ENCODE results near the gene PHACTR2.
"Not testable (repeated sequence)": the region's sequence is repeated elsewhere in the genome, so short reads cannot be mapped to it uniquely, and the experiment has no call there.

PHACTR2 gene

DNA sequence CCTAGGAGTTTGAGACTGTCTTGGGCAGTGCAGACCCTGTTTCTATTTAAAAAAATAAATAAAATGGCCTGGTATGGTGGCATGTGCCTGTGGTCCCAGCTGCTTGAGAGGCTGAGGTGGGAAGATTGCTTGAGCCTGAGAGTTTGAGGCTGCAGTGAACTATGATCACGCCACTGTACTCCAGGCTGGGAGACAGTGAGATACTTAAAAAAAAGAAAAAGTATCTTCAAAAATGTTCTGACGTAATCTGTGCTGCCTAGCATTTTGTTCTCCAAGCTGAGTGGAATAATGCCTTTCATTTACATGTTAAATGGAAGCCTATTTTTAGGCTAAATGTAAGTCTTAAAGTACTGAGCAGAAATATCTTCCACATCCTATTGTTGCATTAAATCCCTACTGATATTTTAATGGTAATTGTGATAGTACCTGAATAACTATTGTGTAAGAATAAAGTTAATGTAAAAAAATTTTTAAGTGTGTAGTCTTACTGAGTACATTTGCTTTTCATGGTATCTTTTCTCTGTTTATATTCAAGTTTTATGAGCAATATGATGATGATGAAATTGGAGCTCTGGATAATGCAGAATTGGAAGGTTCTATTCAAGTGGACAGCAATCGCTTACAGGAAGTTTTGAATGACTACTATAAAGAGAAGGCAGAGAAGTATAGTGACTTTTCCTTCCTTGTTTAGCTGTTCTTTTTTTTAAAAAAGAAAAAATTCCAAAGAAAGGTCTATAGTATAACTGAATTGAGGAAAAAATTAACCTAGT is 182.3 kb downstream of the PHACTR2 start:
- H3K4me1 ChIP-seq (ENCODE audit: insufficient read depth, low read length) = no peaks in the 10 kb centered on the region
- H3K27me3 ChIP-seq (ENCODE audit: control insufficient read depth in 1 of 2, insufficient read depth in 2 of 2, low read length in 2 of 2) = no peaks in the 10 kb centered on the region
- no peak overlapping the region for H3K9ac ChIP-seq (ENCODE audit: low read length)
- no peak overlapping the region for H3K4me3 ChIP-seq (ENCODE audit: low read depth in 1 of 2, low read length in 2 of 2)
- H3K9me3 ChIP-seq (ENCODE audit: low read length) = no peaks in the 10 kb centered on the region
- H3K36me3 ChIP-seq (ENCODE audit: insufficient read depth, low read length) = peaks cover 57% of the 10 kb centered on the region
- no peak overlapping the region for H3K27ac ChIP-seq (ENCODE audit: low read depth, low read length)

DNA sequence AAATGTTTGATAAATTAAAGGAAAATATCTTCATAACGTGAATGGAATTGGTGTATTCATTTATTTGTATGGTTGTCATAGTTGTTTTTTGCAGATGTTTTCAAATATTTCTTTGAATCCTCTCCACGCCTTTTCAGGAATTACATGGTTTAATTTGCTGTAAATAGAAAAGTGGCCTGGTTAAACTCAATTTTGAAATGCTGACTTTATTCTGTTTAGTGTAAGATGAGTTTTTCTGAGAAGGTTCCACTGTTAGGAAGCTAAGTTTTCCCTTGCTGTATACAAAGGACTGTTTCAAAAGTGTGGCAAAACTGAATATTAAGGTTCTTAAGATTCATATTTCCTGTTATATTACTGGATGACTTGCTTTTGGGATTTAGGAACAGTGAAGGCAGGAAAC is 186.0 kb downstream of the PHACTR2 start:
- Histone ChIP-seq H3K4me1 (ENCODE audit: insufficient read depth, low read length) (no peaks in the 10 kb centered on the region), H3K4me3 (ENCODE audit: low read depth in 1 of 2, low read length in 2 of 2) (no peak overlapping the region), H3K9ac (ENCODE audit: low read length) (no peak overlapping the region), H3K36me3 (ENCODE audit: insufficient read depth, low read length) (peaks cover 31% of the 10 kb centered on the region), H3K27me3 (ENCODE audit: control insufficient read depth in 1 of 2, insufficient read depth in 2 of 2, low read length in 2 of 2) (no peaks in the 10 kb centered on the region), H3K27ac (ENCODE audit: low read depth, low read length) (peak overlapping the region; percentile 42), H3K9me3 (ENCODE audit: low read length) (no peaks in the 10 kb centered on the region)

DNA sequence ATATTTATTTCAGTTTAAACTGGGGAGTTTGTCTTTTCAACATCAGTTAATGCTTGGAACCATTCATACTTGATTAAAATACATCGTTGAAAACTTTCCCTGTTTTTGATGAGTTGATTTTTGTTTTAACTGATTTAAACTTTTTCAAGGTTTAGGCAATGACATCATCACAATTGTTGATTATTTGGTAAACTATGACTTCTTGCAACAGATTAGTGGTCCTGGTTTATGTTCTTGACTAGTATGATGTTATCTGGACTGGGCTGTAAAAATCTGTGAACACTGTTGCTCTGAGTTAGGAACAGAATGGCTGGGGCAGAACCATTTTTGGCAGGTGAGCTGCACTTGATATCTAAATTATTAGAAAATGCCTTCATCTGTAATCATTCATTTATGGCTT is 186.5 kb downstream of the PHACTR2 start, which contains the start of gene ZC2HC1B:
Gene ZC2HC1B, plus strand, starts transcription at position 241 of the 400 bp plus-strand sequence. Its CDS starts 66 bp downstream, at position 307.
- Histone ChIP-seq H3K9ac (ENCODE audit: low read length) (no peak within 1 kb of the TSS), H3K27me3 (ENCODE audit: control insufficient read depth in 1 of 2, insufficient read depth in 2 of 2, low read length in 2 of 2) (no peaks in the 10 kb centered on the region), H3K36me3 (ENCODE audit: insufficient read depth, low read length) (peaks cover 26% of the 10 kb centered on the region), H3K4me3 (ENCODE audit: low read depth in 1 of 2, low read length in 2 of 2) (no peak within 1 kb of the TSS), H3K4me1 (ENCODE audit: insufficient read depth, low read length) (no peaks in the 10 kb centered on the region), H3K9me3 (ENCODE audit: low read length) (no peaks in the 10 kb centered on the region), H3K27ac (ENCODE audit: low read depth, low read length) (peak within 1 kb of the TSS; percentile 42)

DNA sequence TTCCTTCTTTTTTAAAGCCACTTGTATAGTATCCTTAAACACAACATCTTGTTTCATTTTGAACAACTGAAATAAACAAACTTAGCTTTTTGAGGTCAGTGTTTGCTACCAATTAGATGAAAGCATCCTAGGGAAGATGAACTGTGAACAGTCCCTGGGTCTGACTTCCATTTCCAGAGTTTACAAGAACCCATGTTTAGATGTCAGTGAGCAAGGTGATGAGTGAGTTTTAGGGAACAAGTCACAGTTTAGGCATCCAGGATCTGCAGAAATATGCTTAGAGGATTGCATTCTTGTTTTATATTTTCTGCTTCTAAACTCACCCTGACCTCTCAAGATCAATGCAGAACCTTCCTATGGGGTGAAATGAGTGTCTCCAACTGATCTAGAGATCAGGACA is 189.5 kb downstream of the PHACTR2 start:
- no peak overlapping the region for H3K27ac ChIP-seq (ENCODE audit: low read depth, low read length)
- peaks cover 6% of the 10 kb centered on the region for H3K36me3 ChIP-seq (ENCODE audit: insufficient read depth, low read length)
- no peaks in the 10 kb centered on the region for H3K4me1 ChIP-seq (ENCODE audit: insufficient read depth, low read length)
- no peak overlapping the region for H3K9ac ChIP-seq (ENCODE audit: low read length)
- no peaks in the 10 kb centered on the region for H3K9me3 ChIP-seq (ENCODE audit: low read length)
- no peaks in the 10 kb centered on the region for H3K27me3 ChIP-seq (ENCODE audit: control insufficient read depth in 1 of 2, insufficient read depth in 2 of 2, low read length in 2 of 2)
- H3K4me3 ChIP-seq (ENCODE audit: low read depth in 1 of 2, low read length in 2 of 2) = no peak overlapping the region

DNA sequence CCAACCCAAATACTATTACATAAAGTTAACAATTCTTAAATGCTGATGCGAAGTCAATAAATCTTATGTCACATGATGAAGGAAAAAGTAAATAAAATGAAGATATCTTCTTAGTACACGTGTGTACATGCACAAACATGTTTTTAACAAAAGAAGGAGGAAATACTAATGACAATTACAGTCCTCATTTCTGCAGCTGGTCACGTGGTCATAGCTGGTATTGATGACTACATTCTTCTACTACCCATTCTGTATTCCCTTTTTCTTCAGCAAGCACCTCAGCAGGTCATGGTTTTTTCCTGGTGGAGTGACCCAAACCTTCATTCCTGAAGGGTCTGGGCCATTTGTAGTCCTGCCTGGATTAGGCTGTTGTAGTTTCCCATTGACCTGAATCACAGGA is 191.0 kb downstream of the PHACTR2 start:
- not testable (repeated sequence) for H3K9ac ChIP-seq (ENCODE audit: low read length); H3K36me3 ChIP-seq (ENCODE audit: insufficient read depth, low read length); H3K9me3 ChIP-seq (ENCODE audit: low read length); H3K27ac ChIP-seq (ENCODE audit: low read depth, low read length); H3K4me3 ChIP-seq (ENCODE audit: low read depth in 1 of 2, low read length in 2 of 2); H3K4me1 ChIP-seq (ENCODE audit: insufficient read depth, low read length); H3K27me3 ChIP-seq (ENCODE audit: control insufficient read depth in 1 of 2, insufficient read depth in 2 of 2, low read length in 2 of 2)

DNA sequence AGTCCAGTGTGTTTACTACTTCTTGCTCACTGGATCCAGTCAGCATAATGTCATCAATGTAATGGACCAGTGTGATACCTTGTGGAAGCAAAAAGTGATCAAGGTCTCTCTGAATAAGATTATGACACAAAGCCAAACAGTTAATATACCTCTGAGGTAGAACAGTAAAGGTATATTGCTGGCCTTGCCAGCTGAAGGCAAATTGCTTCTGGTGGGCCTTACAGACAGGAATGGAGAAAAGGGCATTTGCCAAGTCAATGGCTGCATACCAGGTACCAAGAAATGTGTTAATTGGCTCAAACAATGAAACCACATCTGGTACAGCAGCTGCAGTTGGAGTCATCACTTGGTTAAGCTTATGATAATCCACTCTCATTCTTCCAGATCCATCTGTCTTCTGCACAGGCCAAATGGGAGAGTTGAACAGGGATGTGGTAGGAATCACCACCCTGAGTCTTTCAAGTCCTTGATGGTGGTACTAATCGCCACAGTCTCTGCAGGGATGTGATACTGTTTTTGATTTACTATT is 193.5 kb downstream of the PHACTR2 start:
- H3K9me3 ChIP-seq (ENCODE audit: low read length); H3K4me3 ChIP-seq (ENCODE audit: low read depth in 1 of 2, low read length in 2 of 2); H3K9ac ChIP-seq (ENCODE audit: low read length); H3K36me3 ChIP-seq (ENCODE audit: insufficient read depth, low read length); H3K27me3 ChIP-seq (ENCODE audit: control insufficient read depth in 1 of 2, insufficient read depth in 2 of 2, low read length in 2 of 2); H3K27ac ChIP-seq (ENCODE audit: low read depth, low read length); H3K4me1 ChIP-seq (ENCODE audit: insufficient read depth, low read length): not testable (repeated sequence)

DNA sequence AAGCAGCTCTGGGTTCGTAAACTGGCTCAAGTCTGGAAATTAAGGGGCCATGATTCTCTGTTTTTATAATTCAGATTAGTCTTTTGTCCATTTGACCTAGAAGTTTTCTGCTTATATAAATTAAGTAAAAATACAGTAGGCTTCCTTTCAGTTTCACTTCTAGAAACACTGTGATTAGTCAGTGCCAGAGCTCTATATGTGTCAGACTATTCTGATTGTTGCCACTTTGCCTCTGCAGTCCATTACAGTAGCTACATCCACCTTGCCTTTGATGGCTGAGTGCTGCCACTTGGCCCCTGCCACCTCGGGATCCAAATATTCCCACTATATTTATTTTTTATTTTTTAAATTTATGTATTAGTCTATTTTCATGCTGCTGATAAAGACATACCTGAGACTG is 194.4 kb downstream of the PHACTR2 start:
- no peaks in the 10 kb centered on the region for H3K4me1 ChIP-seq (ENCODE audit: insufficient read depth, low read length)
- H3K27me3 ChIP-seq (ENCODE audit: control insufficient read depth in 1 of 2, insufficient read depth in 2 of 2, low read length in 2 of 2) = no peaks in the 10 kb centered on the region
- no peak overlapping the region for H3K27ac ChIP-seq (ENCODE audit: low read depth, low read length)
- no peaks in the 10 kb centered on the region for H3K36me3 ChIP-seq (ENCODE audit: insufficient read depth, low read length)
- H3K9me3 ChIP-seq (ENCODE audit: low read length) = no peaks in the 10 kb centered on the region
- no peak overlapping the region for H3K4me3 ChIP-seq (ENCODE audit: low read depth in 1 of 2, low read length in 2 of 2)
- no peak overlapping the region for H3K9ac ChIP-seq (ENCODE audit: low read length)

DNA sequence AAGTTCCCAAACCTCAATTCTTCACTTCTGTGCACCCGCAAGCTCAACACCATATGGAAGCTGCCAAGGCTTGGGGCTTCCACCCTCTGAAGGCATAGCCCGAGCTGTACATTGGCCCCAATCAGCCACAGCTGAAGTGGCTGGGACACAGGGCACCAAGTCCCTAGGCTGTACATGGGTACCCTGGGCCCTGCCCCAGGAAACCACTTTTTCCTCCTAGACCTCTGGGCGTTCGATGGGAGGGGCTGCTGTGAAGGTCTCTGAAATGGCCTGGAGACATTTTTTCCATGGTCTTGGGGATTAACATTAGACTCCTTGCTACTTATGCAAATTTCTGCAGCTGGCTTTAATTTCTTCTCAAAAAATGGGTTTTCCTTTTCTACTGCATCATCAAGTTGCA is 195.8 kb downstream of the PHACTR2 start:
- H3K27ac ChIP-seq (ENCODE audit: low read depth, low read length); H3K9ac ChIP-seq (ENCODE audit: low read length); H3K4me1 ChIP-seq (ENCODE audit: insufficient read depth, low read length); H3K36me3 ChIP-seq (ENCODE audit: insufficient read depth, low read length); H3K27me3 ChIP-seq (ENCODE audit: control insufficient read depth in 1 of 2, insufficient read depth in 2 of 2, low read length in 2 of 2); H3K9me3 ChIP-seq (ENCODE audit: low read length); H3K4me3 ChIP-seq (ENCODE audit: low read depth in 1 of 2, low read length in 2 of 2): not testable (repeated sequence)

DNA sequence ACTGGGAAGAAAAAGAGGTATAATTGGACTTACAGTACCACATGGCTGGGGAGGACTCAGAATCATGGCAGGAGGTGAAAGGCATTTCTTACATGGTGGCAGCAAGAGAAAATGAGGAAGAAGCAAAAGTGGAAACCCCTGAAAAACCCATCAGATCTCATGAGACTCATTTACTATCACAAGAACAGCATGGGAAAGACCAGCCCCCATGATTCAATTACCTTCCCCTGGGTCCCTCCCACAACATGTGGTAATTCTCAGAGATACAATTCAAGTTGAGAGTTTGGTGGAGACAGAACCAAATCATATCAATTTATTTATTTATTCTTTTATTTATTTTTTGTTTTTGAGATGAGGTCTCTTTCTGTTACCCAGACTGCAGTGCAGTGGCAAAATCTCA is 196.7 kb downstream of the PHACTR2 start:
- not testable (repeated sequence) for H3K4me1 ChIP-seq (ENCODE audit: insufficient read depth, low read length); H3K4me3 ChIP-seq (ENCODE audit: low read depth in 1 of 2, low read length in 2 of 2); H3K27me3 ChIP-seq (ENCODE audit: control insufficient read depth in 1 of 2, insufficient read depth in 2 of 2, low read length in 2 of 2); H3K9ac ChIP-seq (ENCODE audit: low read length); H3K9me3 ChIP-seq (ENCODE audit: low read length); H3K27ac ChIP-seq (ENCODE audit: low read depth, low read length); H3K36me3 ChIP-seq (ENCODE audit: insufficient read depth, low read length)

DNA sequence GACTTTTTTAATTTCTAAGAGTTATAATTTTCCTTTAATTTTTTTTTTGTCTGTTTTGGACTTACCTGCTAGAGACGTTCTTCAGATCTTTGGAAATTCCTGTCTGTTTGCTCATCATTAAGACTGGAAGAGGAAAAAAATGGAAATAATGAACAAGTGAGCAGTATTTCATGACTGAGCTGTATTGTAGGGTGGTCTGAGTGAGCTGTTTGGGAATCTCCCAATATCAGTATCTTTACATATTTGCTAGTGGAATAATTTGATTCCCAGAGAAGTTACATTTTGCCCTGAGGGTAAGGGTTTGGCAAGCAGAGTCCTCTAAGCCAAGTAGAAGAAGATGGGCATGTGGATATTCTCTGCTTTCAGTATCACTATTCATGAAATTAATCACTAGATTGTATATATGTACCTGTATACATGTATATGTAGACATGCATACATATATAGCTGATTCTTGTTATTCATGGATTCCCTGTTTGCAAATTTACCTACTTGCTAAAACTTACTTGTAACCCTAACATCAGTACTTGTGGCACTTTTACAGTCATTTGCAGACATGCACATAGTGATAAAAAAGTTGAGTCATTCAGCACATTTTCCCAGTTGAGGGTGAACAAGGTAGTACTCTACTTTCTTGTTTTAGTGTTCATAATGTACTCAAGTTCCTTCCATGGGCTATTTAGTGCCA is 200.0 kb downstream of the PHACTR2 start:
- Histone ChIP-seq H3K36me3 (ENCODE audit: insufficient read depth, low read length) (no peaks in the 10 kb centered on the region), H3K27me3 (ENCODE audit: control insufficient read depth in 1 of 2, insufficient read depth in 2 of 2, low read length in 2 of 2) (no peaks in the 10 kb centered on the region), H3K9me3 (ENCODE audit: low read length) (no peaks in the 10 kb centered on the region), H3K4me3 (ENCODE audit: low read depth in 1 of 2, low read length in 2 of 2) (no peak overlapping the region), H3K9ac (ENCODE audit: low read length) (no peak overlapping the region), H3K27ac (ENCODE audit: low read depth, low read length) (no peak overlapping the region), H3K4me1 (ENCODE audit: insufficient read depth, low read length) (no peaks in the 10 kb centered on the region)

DNA sequence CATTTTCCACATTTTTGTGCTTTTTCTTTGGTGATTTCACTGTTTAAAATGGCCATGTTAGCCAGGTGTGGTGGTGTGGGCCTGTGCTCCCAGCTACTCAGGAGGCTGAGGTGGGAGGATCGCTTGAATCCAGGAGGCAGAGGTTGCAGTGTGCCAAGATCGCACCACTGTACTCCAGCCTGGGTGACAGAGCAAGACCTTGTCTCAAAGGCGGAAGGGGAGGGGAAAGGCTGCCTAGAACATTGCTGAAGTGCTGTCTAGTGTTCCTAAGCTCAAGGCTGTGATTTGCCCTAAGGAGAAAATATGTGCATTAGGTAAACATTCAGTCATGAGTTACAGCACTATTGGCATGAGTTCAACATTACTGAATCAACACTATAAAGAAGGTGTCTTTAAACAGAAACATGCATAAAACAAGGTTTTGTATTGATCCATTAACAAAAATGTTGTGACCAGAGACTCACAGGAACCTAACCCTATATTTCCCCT is 200.6 kb downstream of the PHACTR2 start:
- no peak overlapping the region for H3K27ac ChIP-seq (ENCODE audit: low read depth, low read length)
- H3K9ac ChIP-seq (ENCODE audit: low read length) = no peak overlapping the region
- H3K4me1 ChIP-seq (ENCODE audit: insufficient read depth, low read length) = no peaks in the 10 kb centered on the region
- H3K36me3 ChIP-seq (ENCODE audit: insufficient read depth, low read length) = no peaks in the 10 kb centered on the region
- H3K4me3 ChIP-seq (ENCODE audit: low read depth in 1 of 2, low read length in 2 of 2) = no peak overlapping the region
- no peaks in the 10 kb centered on the region for H3K9me3 ChIP-seq (ENCODE audit: low read length)
- no peaks in the 10 kb centered on the region for H3K27me3 ChIP-seq (ENCODE audit: control insufficient read depth in 1 of 2, insufficient read depth in 2 of 2, low read length in 2 of 2)
